Adrenal gland (tissue), 12 donors: ENCODE results near the gene ACOT13. TPM values are rescaled to one million over a fixed set of nuclear protein-coding genes. Genes with fewer than 3 reads are reported as not detected.
A peak's percentile ranks its signal among the peaks of the same experiment; 100 is the strongest.

Experiments
- DNase-seq, 7 donors: peaks; one replicate each; pipeline ENCODE4 v3.0.0-alpha.2; 2019 to 2020
- H3K27ac ChIP-seq, 5 donors: fragments of 200-600 bp; sonication (generic) in 4 of 5; 1 replicate in 3 of 5; 2 replicates in 2 of 5; pipeline versions ENCODE4 v1.5.1 to v1.8.0; 2016 to 2020; ENCODE audit warnings: mild to moderate bottlenecking in 1 of 5
- H3K27me3 ChIP-seq: fragments of 200-600 bp; 2 replicates; pipeline ENCODE4 v1.8.0; 2021
- H3K36me3 ChIP-seq, 2 donors: fragments of 200-600 bp; replicated peaks in 1 of 2; 1 replicate in 1 of 2; 2 replicates in 1 of 2; pipeline versions ENCODE4 v1.5.1 to v1.8.0; 2018 to 2022
- H3K4me1 ChIP-seq, 2 donors: fragments of 200-600 bp; replicated peaks in 1 of 2; 1 replicate in 1 of 2; 2 replicates in 1 of 2; pipeline versions ENCODE4 v1.5.1 to v1.8.0; 2018 to 2021
- H3K4me3 ChIP-seq, 4 donors: fragments of 200-600 bp; sonication (generic) in 3 of 4; one replicate each; pipeline ENCODE4 v1.5.1; 2016 to 2018
- H3K9me3 ChIP-seq, 3 donors: fragments of 200-600 bp; sonication (generic) in 1 of 3; replicated peaks in 1 of 3; 1 replicate in 2 of 3; 2 replicates in 1 of 3; pipeline versions ENCODE4 v1.5.1 to v1.8.0; 2016 to 2021
- POLR2A ChIP-seq, 2 donors: fragments of 450-650 bp; IDR thresholded peaks; one replicate each; pipeline ENCODE4 v1.6.1; 2017; ENCODE audit warnings: antibody characterized with exemption in 2 of 2, mild to moderate bottlenecking in 2 of 2, moderate library complexity in 1 of 2
- WGBS, 4 donors: extraction: QIAGEN DNeasy Blood & Tissue Kit in 2 of 4; methylation state at CpG; one replicate each; pipeline versions ENCODE4 v1.1.5 to v1.1.7; 2013 to 2017; 5-methylcytosine and 5-hydroxymethylcytosine counted together
- intact Hi-C, 2 donors: fragments of 100-400 bp; cut with DNase I; formaldehyde crosslinking; loops; one replicate each; pipeline versions ENCODE4 v1.14.1 to v1.15.0; 2022 to 2023
- polyA plus RNA-seq, 3 donors: library from polyadenylated mRNA; stranded (reverse); fragments of 200-250 nt in 2 of 3; fragments of 350-450 nt in 1 of 3; fragmentation: Illumina TruSeq in 1 of 3; extraction: RNeasy Lipid Tissue Mini Kit (QIAGEN cat#74804) in 1 of 3; gene quantifications; one replicate each; pipeline ENCODE4 v1.2.3, GENCODE V29; 2013 to 2014
- total RNA-seq, 9 donors: library from RNA; depleted of rRNA in 4 of 9; stranded (reverse); fragments of >200 nt in 4 of 9; fragments of 120-200 nt in 1 of 9; fragmentation: NEBNext Ultra II Directional in 1 of 9; extraction: Animal tissue kit (Norgen Biotek cat#: 25700) in 1 of 9; gene quantifications; one replicate each; pipeline versions ENCODE4 v1.1.0 to v1.2.4, GENCODE V29; 2013 to 2023
- TF ChIP-seq, protein P1 (sequence below), 6 experiments: fragments of 450-650 bp in 4 of 6; fragments of 200-600 bp in 2 of 6; sonication (generic) in 1 of 6; IDR thresholded peaks; 1 replicate in 5 of 6; 2 replicates in 1 of 6; pipeline versions ENCODE4 v1.5.1 to v1.8.0; 2016 to 2021; ENCODE audit warnings: antibody characterized with exemption in 6 of 6, mild to moderate bottlenecking in 2 of 6, moderate library complexity in 1 of 6
- donor health status: healthy with polysubstance abuse.
- donor health status: Bipolar disorder and iron deficiency.
- donor health status: DM: yes; HTN: yes; CAD: no.
- donor health status: DM: no; HTN: no; CAD: no.
- donor health status: DM: no; HTN: no; CAD: no.
- donor health status: DM: yes; HTN: yes; CAD: no.

Gene ACOT13
- total and polyA plus RNA-seq, 12 donors: 6.9 to 104 (median 21.7) TPM

DNA sequence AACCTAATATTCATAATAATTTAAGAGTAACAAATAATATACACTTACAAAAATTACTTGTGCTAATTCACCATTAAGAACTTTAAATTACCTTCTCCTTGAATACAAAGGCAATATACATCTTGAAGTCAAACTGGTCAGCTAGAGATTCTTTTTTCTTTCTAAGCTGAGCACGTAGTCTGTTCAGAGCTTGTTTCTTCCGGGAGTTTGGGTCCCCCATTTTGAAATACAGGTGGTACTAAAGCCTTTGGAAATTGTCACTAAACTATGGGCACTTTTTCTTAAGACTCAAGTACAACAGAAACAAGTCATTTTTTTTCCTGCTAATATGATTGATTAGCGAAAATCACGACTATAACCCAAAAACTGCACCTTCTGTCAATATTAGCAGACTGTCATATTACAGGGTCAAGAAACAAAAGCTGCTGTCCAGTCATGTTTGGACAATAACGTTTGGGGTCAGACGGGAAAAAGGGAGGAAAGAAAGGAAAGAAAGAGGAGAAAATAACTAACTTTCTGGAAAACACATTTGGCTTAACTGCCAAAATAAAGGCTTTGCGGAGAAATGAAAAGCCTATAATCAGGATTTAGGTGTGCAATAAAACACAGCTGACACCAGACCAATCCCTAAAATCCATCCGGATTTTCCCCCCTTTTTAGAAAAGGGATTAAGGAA is 51.7 kb downstream of the ACOT13 start:
- Histone ChIP-seq H3K9me3 (no peaks in the 10 kb centered on the region), H3K4me1 (peaks cover 51 to 54% of the 10 kb centered on the region in 2 donors), H3K27ac (peak overlapping the region in 4 of 5 donors; percentile 3 to 100 (median 78)), H3K27me3 (no peaks in the 10 kb centered on the region), H3K36me3 (peaks cover 0 to 30% of the 10 kb centered on the region in 2 donors), H3K4me3 (peak overlapping the region in 3 of 4 donors; percentile 34 to 99 (median 96))
- no peak for DNase-seq
- no peak for TF ChIP-seq POLR2A (IDR thresholded peaks at IDR 0.05)
- TF ChIP-seq, protein P1, sequence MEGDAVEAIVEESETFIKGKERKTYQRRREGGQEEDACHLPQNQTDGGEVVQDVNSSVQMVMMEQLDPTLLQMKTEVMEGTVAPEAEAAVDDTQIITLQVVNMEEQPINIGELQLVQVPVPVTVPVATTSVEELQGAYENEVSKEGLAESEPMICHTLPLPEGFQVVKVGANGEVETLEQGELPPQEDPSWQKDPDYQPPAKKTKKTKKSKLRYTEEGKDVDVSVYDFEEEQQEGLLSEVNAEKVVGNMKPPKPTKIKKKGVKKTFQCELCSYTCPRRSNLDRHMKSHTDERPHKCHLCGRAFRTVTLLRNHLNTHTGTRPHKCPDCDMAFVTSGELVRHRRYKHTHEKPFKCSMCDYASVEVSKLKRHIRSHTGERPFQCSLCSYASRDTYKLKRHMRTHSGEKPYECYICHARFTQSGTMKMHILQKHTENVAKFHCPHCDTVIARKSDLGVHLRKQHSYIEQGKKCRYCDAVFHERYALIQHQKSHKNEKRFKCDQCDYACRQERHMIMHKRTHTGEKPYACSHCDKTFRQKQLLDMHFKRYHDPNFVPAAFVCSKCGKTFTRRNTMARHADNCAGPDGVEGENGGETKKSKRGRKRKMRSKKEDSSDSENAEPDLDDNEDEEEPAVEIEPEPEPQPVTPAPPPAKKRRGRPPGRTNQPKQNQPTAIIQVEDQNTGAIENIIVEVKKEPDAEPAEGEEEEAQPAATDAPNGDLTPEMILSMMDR (IDR thresholded peaks at IDR 0.05): no peak
- intact Hi-C loops: loop anchor here in 1 of 2 donors (10.0 kb wide), 1 partner anchor 46 kb away; no protein-coding TSS in a partner anchor
- WGBS, 4 donors: 5 to 9% (median 7%) methylated on average over 8 of the region's 8 CpGs

DNA sequence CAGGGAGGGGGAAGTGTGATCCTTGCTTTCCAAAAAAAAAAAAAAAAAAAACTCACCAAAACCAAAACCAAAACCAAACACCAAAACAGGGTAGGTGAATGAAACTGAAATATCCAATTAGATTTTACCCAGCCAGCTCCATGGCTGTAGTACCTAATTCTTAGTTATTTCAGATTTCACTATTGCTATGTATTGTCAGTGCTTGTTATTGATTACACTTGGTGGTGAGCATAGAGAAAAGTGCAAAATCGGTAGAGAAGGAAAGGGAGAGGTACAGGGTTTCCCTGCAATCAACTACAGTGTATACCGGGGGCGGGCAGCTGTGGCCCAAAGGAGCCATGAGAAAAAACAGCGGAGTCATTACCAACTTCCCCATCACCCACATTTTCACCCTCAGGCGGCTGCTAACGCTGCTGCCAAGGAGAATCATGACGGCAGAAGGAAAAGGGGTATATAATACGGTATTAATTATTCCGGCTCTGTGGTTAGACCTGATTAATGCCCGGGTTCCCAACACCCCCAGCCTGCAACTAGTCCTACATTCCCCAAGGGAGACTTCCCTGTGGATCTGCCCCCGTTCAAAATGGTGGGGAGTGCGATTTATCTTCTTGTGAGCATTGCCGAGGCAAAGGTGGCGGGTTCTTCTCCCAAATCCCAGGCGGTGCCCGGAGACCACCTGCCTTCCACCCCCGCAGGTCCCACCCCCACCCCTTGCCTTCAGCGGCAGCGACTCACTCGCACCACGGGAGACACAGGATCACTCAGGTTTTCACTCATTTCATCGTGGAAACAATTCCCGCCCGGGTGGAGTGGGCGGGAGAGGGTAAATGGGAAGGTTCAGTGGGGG is 52.5 kb downstream of the ACOT13 start, which contains the start of gene C6orf62:
C6orf62 (minus strand) TSS at position 30 of the 847 bp plus-strand sequence. CDS start 486 bp downstream, outside the sequence.
- Histone ChIP-seq H3K4me1 (peaks cover 47% of the 10 kb centered on the region in 2 donors), H3K9me3 (no peaks in the 10 kb centered on the region), H3K36me3 (peaks cover 0 to 22% of the 10 kb centered on the region in 2 donors), H3K4me3 (peak within 1 kb of the TSS; percentile 34 to 99 (median 84)), H3K27ac (peak within 1 kb of the TSS; percentile 98 to 100 (median 98)), H3K27me3 (no peaks in the 10 kb centered on the region)
- TF ChIP-seq POLR2A (IDR thresholded peaks at IDR 0.05): no peak
- TF ChIP-seq, protein P1 (IDR thresholded peaks at IDR 0.05): no peak
- peak in 3 of 7 donors; percentile 31 to 44 (median 34) for DNase-seq
- WGBS, 4 donors: 0 to 1% (median 1%) methylated on average over 18 to 25 of the region's 25 CpGs
- intact Hi-C loops: loop anchor here in 1 of 2 donors (10.0 kb wide), 1 partner anchor 45 kb away; no protein-coding TSS in a partner anchor

DNA sequence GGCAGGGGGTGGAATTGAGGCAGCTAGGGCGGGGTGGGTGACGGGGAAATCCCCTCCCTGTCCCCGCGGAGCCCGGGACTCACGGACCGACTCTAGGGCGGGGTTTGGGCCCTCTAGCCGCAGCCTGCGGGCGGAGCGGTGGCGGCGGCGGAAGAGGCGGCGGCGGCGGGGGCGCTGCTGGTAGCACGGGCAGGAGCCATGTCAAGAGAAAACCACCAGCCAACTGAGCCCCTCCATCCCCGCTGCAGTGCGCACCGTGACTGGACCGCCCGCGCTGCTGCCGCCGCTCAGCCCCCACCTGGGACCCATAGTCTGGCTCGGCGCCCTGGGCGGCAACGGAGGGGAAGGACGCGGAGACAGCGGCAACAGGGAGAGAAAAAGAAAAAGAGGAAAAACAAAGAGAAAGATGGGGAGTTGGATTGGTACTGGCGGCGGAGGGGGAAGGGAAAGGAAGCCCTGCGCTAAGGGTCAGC is 53.3 kb downstream of the ACOT13 start:
- peak; percentile 47 to 73 (median 59) for DNase-seq
- intact Hi-C loops: no loop called here
- peak overlapping the region; percentile 98 to 100 (median 98) for H3K27ac ChIP-seq
- peaks cover 0 to 14% of the 10 kb centered on the region in 2 donors for H3K36me3 ChIP-seq
- H3K4me1 ChIP-seq: peaks cover 38 to 39% of the 10 kb centered on the region in 2 donors
- H3K4me3 ChIP-seq: peak overlapping the region; percentile 73 to 100 (median 98)
- no peaks in the 10 kb centered on the region for H3K27me3 ChIP-seq
- no peak for TF ChIP-seq POLR2A (IDR thresholded peaks at IDR 0.05)
- TF ChIP-seq, protein P1 (IDR thresholded peaks at IDR 0.05): peak in 1 of 6 experiments; percentile 10
- 0 to 1% (median 0%) methylated on average over 19 to 39 of the region's 39 CpGs for WGBS, 4 donors
- no peaks in the 10 kb centered on the region for H3K9me3 ChIP-seq
